ENCODE results near the gene SLC24A3.

DNA sequence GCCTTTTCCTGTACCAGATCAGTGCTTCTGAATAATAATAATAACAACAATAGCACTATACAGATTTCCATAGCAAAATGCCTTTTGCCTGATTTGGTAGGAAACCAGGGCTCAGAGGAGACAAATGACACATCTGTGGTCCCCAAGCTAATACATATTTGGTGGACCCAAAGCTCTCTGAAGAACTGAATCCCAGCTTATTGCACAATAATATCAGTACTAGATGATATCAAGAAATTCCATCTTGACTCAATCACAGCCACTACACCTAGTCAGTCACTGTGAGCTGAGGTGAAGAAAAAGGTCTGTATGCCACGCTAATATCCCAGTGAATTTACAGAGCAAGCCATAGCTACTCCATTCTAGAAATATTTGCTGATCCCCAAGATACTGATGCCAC lies 275.0 kb downstream of the SLC24A3 start:
- TF ChIP-seq, protein P1, sequence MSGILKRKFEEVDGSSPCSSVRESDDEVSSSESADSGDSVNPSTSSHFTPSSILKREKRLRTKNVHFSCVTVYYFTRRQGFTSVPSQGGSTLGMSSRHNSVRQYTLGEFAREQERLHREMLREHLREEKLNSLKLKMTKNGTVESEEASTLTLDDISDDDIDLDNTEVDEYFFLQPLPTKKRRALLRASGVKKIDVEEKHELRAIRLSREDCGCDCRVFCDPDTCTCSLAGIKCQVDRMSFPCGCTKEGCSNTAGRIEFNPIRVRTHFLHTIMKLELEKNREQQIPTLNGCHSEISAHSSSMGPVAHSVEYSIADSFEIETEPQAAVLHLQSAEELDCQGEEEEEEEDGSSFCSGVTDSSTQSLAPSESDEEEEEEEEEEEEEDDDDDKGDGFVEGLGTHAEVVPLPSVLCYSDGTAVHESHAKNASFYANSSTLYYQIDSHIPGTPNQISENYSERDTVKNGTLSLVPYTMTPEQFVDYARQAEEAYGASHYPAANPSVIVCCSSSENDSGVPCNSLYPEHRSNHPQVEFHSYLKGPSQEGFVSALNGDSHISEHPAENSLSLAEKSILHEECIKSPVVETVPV (CRISPR knock-in tag; IDR thresholded peaks at IDR 0.05): no peak
- TF ChIP-seq OSR1 (CRISPR knock-in tag; IDR thresholded peaks at IDR 0.05): no peak
- TF ChIP-seq, protein P2, sequence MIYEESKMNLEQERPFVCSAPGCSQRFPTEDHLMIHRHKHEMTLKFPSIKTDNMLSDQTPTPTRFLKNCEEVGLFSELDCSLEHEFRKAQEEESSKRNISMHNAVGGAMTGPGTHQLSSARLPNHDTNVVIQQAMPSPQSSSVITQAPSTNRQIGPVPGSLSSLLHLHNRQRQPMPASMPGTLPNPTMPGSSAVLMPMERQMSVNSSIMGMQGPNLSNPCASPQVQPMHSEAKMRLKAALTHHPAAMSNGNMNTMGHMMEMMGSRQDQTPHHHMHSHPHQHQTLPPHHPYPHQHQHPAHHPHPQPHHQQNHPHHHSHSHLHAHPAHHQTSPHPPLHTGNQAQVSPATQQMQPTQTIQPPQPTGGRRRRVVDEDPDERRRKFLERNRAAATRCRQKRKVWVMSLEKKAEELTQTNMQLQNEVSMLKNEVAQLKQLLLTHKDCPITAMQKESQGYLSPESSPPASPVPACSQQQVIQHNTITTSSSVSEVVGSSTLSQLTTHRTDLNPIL (CRISPR knock-in tag; IDR thresholded peaks at IDR 0.05; ENCODE audit: low read depth): no peak
